ENCODE measurements around the gene IQGAP2. TPM values are rescaled to one million over a fixed set of nuclear protein-coding genes. Genes with fewer than 3 reads are reported as not detected.

The IQGAP2 gene
- total RNA-seq, 1 experiment from 2014 or later, result 0.59 TPM

- DNase-seq (ENCODE audit: low read depth, low spot score) (no peak), ATAC-seq (no peak)
- BruUV-seq (replicated peaks), result no TSS peak
- Histone ChIP-seq H3K4me1 (ENCODE audit: control insufficient read depth, insufficient read depth, low read length) (peaks cover 5% of the 10 kb centered on the region; the same call in 1 of the 2 replicates), H3K27me3 (ENCODE audit: control insufficient read depth, insufficient read depth, low read length) (no peaks in the 10 kb centered on the region), H3K9me3 (ENCODE audit: control insufficient read depth, insufficient read depth, low read depth, low read length) (no peaks in the 10 kb centered on the region), H3K4me3 (ENCODE audit: low read depth in 2 of 2, low read length in 2 of 2) (no peak overlapping the region), H3K36me3 (ENCODE audit: control insufficient read depth, insufficient read depth, low read length) (no peaks in the 10 kb centered on the region), H3K27ac (ENCODE audit: low read length) (no peak overlapping the region)
- intact Hi-C loops (cut with micrococcal nuclease; ENCODE audit: unreplicated experiment), result no loop called here
- TF ChIP-seq TCF7L2 (IDR thresholded peaks at IDR 0.05; ENCODE audit: low read depth, low read length) (no peak), SIN3A (IDR thresholded peaks at IDR 0.05; ENCODE audit: borderline replicate concordance, insufficient read depth, low read depth, low read length) (no peak), POLR2AphosphoS5 (IDR thresholded peaks at IDR 0.05; ENCODE audit: low read depth, low read length) (no peak), CTCF (IDR thresholded peaks at IDR 0.05) (no peak), REST (IDR thresholded peaks at IDR 0.05; ENCODE audit: insufficient read depth in 1 of 2, low read depth in 2 of 2, low read length in 1 of 2) (no peak)
- in situ Hi-C loops (cut with HindIII; ENCODE audit: low pct_unique_long_range_greater_than_20kb, low sequenced_read_pairs), result no loop called here
- CTCF ChIA-PET, result no interaction called here
- POLR2A ChIA-PET, result no interaction called here
These were observed 291.2 kb downstream of the IQGAP2 start for GRCh38 chr5:76694317-76694716.

- H3K4me3 ChIP-seq (ENCODE audit: low read depth in 2 of 2, low read length in 2 of 2), result no peak overlapping the region
- POLR2A ChIA-PET, result no interaction called here
- peaks cover 5% of the 10 kb centered on the region; the same call in 1 of the 2 replicates for H3K4me1 ChIP-seq (ENCODE audit: control insufficient read depth, insufficient read depth, low read length)
- H3K9me3 ChIP-seq (ENCODE audit: control insufficient read depth, insufficient read depth, low read depth, low read length), result no peaks in the 10 kb centered on the region
- no peaks in the 10 kb centered on the region for H3K36me3 ChIP-seq (ENCODE audit: control insufficient read depth, insufficient read depth, low read length)
- CTCF ChIA-PET, result no interaction called here
- ATAC-seq, result no peak
- no peak overlapping the region for H3K27ac ChIP-seq (ENCODE audit: low read length)
- in situ Hi-C loops (cut with HindIII; ENCODE audit: low pct_unique_long_range_greater_than_20kb, low sequenced_read_pairs) (no loop called here), intact Hi-C loops (cut with micrococcal nuclease; ENCODE audit: unreplicated experiment) (no loop called here)
- no peaks in the 10 kb centered on the region for H3K27me3 ChIP-seq (ENCODE audit: control insufficient read depth, insufficient read depth, low read length)
- TF ChIP-seq TCF7L2 (IDR thresholded peaks at IDR 0.05; ENCODE audit: low read depth, low read length) (no peak), CTCF (IDR thresholded peaks at IDR 0.05) (no peak), POLR2AphosphoS5 (IDR thresholded peaks at IDR 0.05; ENCODE audit: low read depth, low read length) (no peak), REST (IDR thresholded peaks at IDR 0.05; ENCODE audit: insufficient read depth in 1 of 2, low read depth in 2 of 2, low read length in 1 of 2) (no peak), SIN3A (IDR thresholded peaks at IDR 0.05; ENCODE audit: borderline replicate concordance, insufficient read depth, low read depth, low read length) (no peak)
- no TSS peak for BruUV-seq (replicated peaks)
- DNase-seq (ENCODE audit: low read depth, low spot score), result no peak
These were observed 292.3 kb downstream of the IQGAP2 start for GRCh38 chr5:76695346-76695745.
